Measurements from ENCODE around the gene ABCD2.
"Not testable (repeated sequence)": the region's sequence is repeated elsewhere in the genome, so short reads cannot be mapped to it uniquely, and the experiment has no call there.

ABCD2 gene

GRCh38 chr12:39611818-39612217, 7.8 kb downstream of the ABCD2 start:
- DNase-seq (ENCODE audit: low spot score): no peak

- no peak for DNase-seq (ENCODE audit: low spot score)
These were observed 9.1 kb downstream of the ABCD2 start for GRCh38 chr12:39610436-39611025.

- DNase-seq (ENCODE audit: low spot score): no peak
These were observed 12.7 kb downstream of the ABCD2 start for GRCh38 chr12:39606712-39607423.

- DNase-seq (ENCODE audit: low spot score): no peak
These were observed 13.6 kb downstream of the ABCD2 start for GRCh38 chr12:39605996-39606395.

GRCh38 chr12:39605501-39605900, 14.1 kb downstream of the ABCD2 start:
- DNase-seq (ENCODE audit: low spot score): no peak

GRCh38 chr12:39603065-39603464, 16.5 kb downstream of the ABCD2 start:
- no peak for DNase-seq (ENCODE audit: low spot score)

- not testable (repeated sequence) for DNase-seq (ENCODE audit: low spot score)
These were observed 17.7 kb downstream of the ABCD2 start for GRCh38 chr12:39601951-39602350.

GRCh38 chr12:39595928-39596327, 23.7 kb downstream of the ABCD2 start:
- DNase-seq (ENCODE audit: low spot score): no peak

GRCh38 chr12:39592295-39592694, 27.3 kb downstream of the ABCD2 start:
- no peak for DNase-seq (ENCODE audit: low spot score)

- DNase-seq (ENCODE audit: low spot score): no peak
These were observed 31.3 kb downstream of the ABCD2 start for GRCh38 chr12:39588348-39588747.

GRCh38 chr12:39587225-39587624, 32.4 kb downstream of the ABCD2 start:
- DNase-seq (ENCODE audit: low spot score): peak; percentile 5

GRCh38 chr12:39586816-39587215, 32.8 kb downstream of the ABCD2 start:
- DNase-seq (ENCODE audit: low spot score): no peak

GRCh38 chr12:39581592-39581991, 38.0 kb downstream of the ABCD2 start:
- no peak for DNase-seq (ENCODE audit: low spot score)

- no peak for DNase-seq (ENCODE audit: low spot score)
These were observed 44.1 kb downstream of the ABCD2 start for GRCh38 chr12:39575498-39575875.

- DNase-seq (ENCODE audit: low spot score): no peak
These were observed 44.7 kb downstream of the ABCD2 start for GRCh38 chr12:39574785-39575497.

GRCh38 chr12:39574378-39574777, 45.2 kb downstream of the ABCD2 start:
- no peak for DNase-seq (ENCODE audit: low spot score)

- no peak for DNase-seq (ENCODE audit: low spot score)
These were observed 45.6 kb downstream of the ABCD2 start for GRCh38 chr12:39573971-39574370.

- no peak for DNase-seq (ENCODE audit: low spot score)
These were observed 47.1 kb downstream of the ABCD2 start for GRCh38 chr12:39572551-39572950.

GRCh38 chr12:39571351-39571750, 48.3 kb downstream of the ABCD2 start:
- DNase-seq (ENCODE audit: low spot score): no peak

GRCh38 chr12:39553476-39553875, 66.1 kb downstream of the ABCD2 start:
- no peak for DNase-seq (ENCODE audit: low spot score)

- DNase-seq (ENCODE audit: low spot score): not testable (repeated sequence)
These were observed 75.4 kb downstream of the ABCD2 start for GRCh38 chr12:39544211-39544610.

- DNase-seq (ENCODE audit: low spot score): no peak
These were observed 78.1 kb downstream of the ABCD2 start for GRCh38 chr12:39541471-39541870.

GRCh38 chr12:39538679-39539104, 80.9 kb downstream of the ABCD2 start:
- DNase-seq (ENCODE audit: low spot score): no peak
